Suprapubic skin (tissue), 4 donors: ENCODE data around the gene SPECC1. TPM values are rescaled to one million over a fixed set of nuclear protein-coding genes. Genes with fewer than 3 reads are reported as not detected.

Experiments
- DNase-seq, 2 donors: peaks; one replicate each; pipeline ENCODE4 v3.0.0-alpha.2; 2019; ENCODE audit warnings: low spot score in 2 of 2
- H3K27ac ChIP-seq: fragments of 200-600 bp; sonication (generic); one replicate; pipeline ENCODE4 v1.5.1; 2019
- H3K27me3 ChIP-seq: fragments of 200-600 bp; sonication (generic); one replicate; pipeline ENCODE4 v1.5.1; 2019
- H3K36me3 ChIP-seq: fragments of 200-600 bp; sonication (generic); one replicate; pipeline ENCODE4 v1.5.1; 2019
- H3K4me1 ChIP-seq: fragments of 200-600 bp; sonication (generic); one replicate; pipeline ENCODE4 v1.5.1; 2019
- H3K4me3 ChIP-seq: fragments of 200-600 bp; sonication (generic); one replicate; pipeline ENCODE4 v1.5.1; 2019; ENCODE audit warnings: mild to moderate bottlenecking
- H3K9me3 ChIP-seq: fragments of 200-600 bp; sonication (generic); one replicate; pipeline ENCODE4 v1.5.1; 2019
- CTCF ChIP-seq, 2 donors: fragments of 200-600 bp in 1 of 2; fragments of 450-650 bp in 1 of 2; sonication (generic) in 1 of 2; IDR thresholded peaks; one replicate each; pipeline ENCODE4 v1.5.1; 2016 to 2019; ENCODE audit warnings: antibody characterized with exemption in 2 of 2, mild to moderate bottlenecking in 1 of 2, moderate library complexity in 1 of 2
- EP300 ChIP-seq: sonication (generic); formaldehyde crosslinking; IDR thresholded peaks from one replicate; pipeline ENCODE4 v1.6.1; 2017; ENCODE audit warnings: antibody characterized with exemption
- POLR2A ChIP-seq, 2 donors: fragments of 450-650 bp; IDR thresholded peaks; one replicate each; pipeline ENCODE4 v1.6.1; 2017; ENCODE audit warnings: antibody characterized with exemption in 2 of 2, mild to moderate bottlenecking in 2 of 2, moderate library complexity in 2 of 2
- POLR2AphosphoS5 ChIP-seq, 3 donors: sonication (generic); formaldehyde crosslinking; IDR thresholded peaks; one replicate each; pipeline ENCODE4 v1.6.1; 2017; ENCODE audit warnings: antibody characterized with exemption in 3 of 3
- WGBS: methylation state at CpG from one replicate; pipeline ENCODE4 v1.1.5; 2018; 5-methylcytosine and 5-hydroxymethylcytosine counted together
- total RNA-seq, 4 donors: library from RNA; depleted of rRNA; stranded (reverse); fragments of >200 nt; gene quantifications; one replicate each; pipeline ENCODE4 v1.1.0, GENCODE V29; 2016

SPECC1 gene
- total RNA-seq, 4 donors from 2014 or later: 12.2 to 18.1 (median 16.4) TPM

GRCh38 chr17:20092973-20093626 is 83.9 kb downstream of the SPECC1 start:
- 75% methylated on average over 2 of the region's 2 CpGs for WGBS
- no peaks in the 10 kb centered on the region for H3K9me3 ChIP-seq
- H3K27ac ChIP-seq: peak overlapping the region; percentile 73
- H3K36me3 ChIP-seq: no peaks in the 10 kb centered on the region
- DNase-seq: no peak
- H3K4me1 ChIP-seq: peaks cover 23% of the 10 kb centered on the region
- TF ChIP-seq POLR2AphosphoS5 (IDR thresholded peaks at IDR 0.05) (no peak), POLR2A (IDR thresholded peaks at IDR 0.05) (no peak), CTCF (IDR thresholded peaks at IDR 0.05) (no peak), EP300 (no peak)
- no peaks in the 10 kb centered on the region for H3K27me3 ChIP-seq
- H3K4me3 ChIP-seq: no peak overlapping the region

GRCh38 chr17:20094777-20095176 is 85.6 kb downstream of the SPECC1 start:
- peaks cover 21% of the 10 kb centered on the region for H3K4me1 ChIP-seq
- no peak overlapping the region for H3K27ac ChIP-seq
- TF ChIP-seq POLR2AphosphoS5 (IDR thresholded peaks at IDR 0.05): no peak
- no peak for TF ChIP-seq POLR2A (IDR thresholded peaks at IDR 0.05)
- no peak for TF ChIP-seq CTCF (IDR thresholded peaks at IDR 0.05)
- no peak for TF ChIP-seq EP300
- WGBS: 47% methylated on average over 1 of the region's 1 CpG
- H3K27me3 ChIP-seq: no peaks in the 10 kb centered on the region
- H3K4me3 ChIP-seq: no peak overlapping the region
- H3K9me3 ChIP-seq: no peaks in the 10 kb centered on the region
- no peak for DNase-seq
- H3K36me3 ChIP-seq: no peaks in the 10 kb centered on the region

GRCh38 chr17:20095336-20096080 is 86.3 kb downstream of the SPECC1 start:
- Histone ChIP-seq H3K4me1 (peaks cover 18% of the 10 kb centered on the region), H3K9me3 (no peaks in the 10 kb centered on the region), H3K27me3 (no peaks in the 10 kb centered on the region), H3K36me3 (no peaks in the 10 kb centered on the region), H3K4me3 (no peak overlapping the region), H3K27ac (peak overlapping the region; percentile 62)
- DNase-seq: no peak
- TF ChIP-seq POLR2AphosphoS5 (IDR thresholded peaks at IDR 0.05): peak in 1 of 3 donors; percentile 21
- no peak for TF ChIP-seq CTCF (IDR thresholded peaks at IDR 0.05)
- 27% methylated on average over 16 of the region's 18 CpGs for WGBS

- peaks cover 16% of the 10 kb centered on the region for H3K4me1 ChIP-seq
- 82% methylated on average over 8 of the region's 8 CpGs for WGBS
- H3K27me3 ChIP-seq: no peaks in the 10 kb centered on the region
- no peak overlapping the region for H3K27ac ChIP-seq
- no peaks in the 10 kb centered on the region for H3K9me3 ChIP-seq
- no peaks in the 10 kb centered on the region for H3K36me3 ChIP-seq
- DNase-seq: no peak
- no peak overlapping the region for H3K4me3 ChIP-seq
- TF ChIP-seq POLR2A (IDR thresholded peaks at IDR 0.05): no peak
- no peak for TF ChIP-seq POLR2AphosphoS5 (IDR thresholded peaks at IDR 0.05)
- TF ChIP-seq CTCF (IDR thresholded peaks at IDR 0.05): no peak
- no peak for TF ChIP-seq EP300
Observed at GRCh38 chr17:20096430-20096829, 87.3 kb downstream of the SPECC1 start.

GRCh38 chr17:20097330-20097729 is 88.2 kb downstream of the SPECC1 start:
- peaks cover 11% of the 10 kb centered on the region for H3K4me1 ChIP-seq
- no peak overlapping the region for H3K4me3 ChIP-seq
- WGBS: 74% methylated on average over 6 of the region's 6 CpGs
- H3K36me3 ChIP-seq: no peaks in the 10 kb centered on the region
- no peak overlapping the region for H3K27ac ChIP-seq
- H3K9me3 ChIP-seq: no peaks in the 10 kb centered on the region
- no peak for DNase-seq
- no peak for TF ChIP-seq EP300
- TF ChIP-seq POLR2A (IDR thresholded peaks at IDR 0.05): no peak
- no peak for TF ChIP-seq POLR2AphosphoS5 (IDR thresholded peaks at IDR 0.05)
- no peak for TF ChIP-seq CTCF (IDR thresholded peaks at IDR 0.05)
- H3K27me3 ChIP-seq: no peaks in the 10 kb centered on the region
